BE2C (cell line): ENCODE data around the gene PRRT1.

Source experiments
- DNase-seq: peaks from one replicate; pipeline ENCODE4 v3.0.0-alpha.2; 2020
- H3K27me3 ChIP-seq: fragments of 250-450 bp; sonication (Bioruptor Pico); 2 replicates; pipeline ENCODE4 v1.5.1; 2020; ENCODE audit warnings: mild to moderate bottlenecking
- H3K36me3 ChIP-seq: fragments of 250-450 bp; sonication (Bioruptor Pico); 2 replicates; pipeline ENCODE4 v1.5.1; 2020; ENCODE audit warnings: mild to moderate bottlenecking
- H3K4me1 ChIP-seq: fragments of 250-450 bp; sonication (Bioruptor Pico); 2 replicates; pipeline ENCODE4 v1.5.1; 2020
- H3K4me3 ChIP-seq: 2 replicates; pipeline ENCODE4 v1.5.1; 2011; ENCODE audit warnings: low read depth, low read length
- H3K9me3 ChIP-seq: fragments of 250-450 bp; sonication (Bioruptor Pico); 2 replicates; pipeline ENCODE4 v1.5.1; 2020
- TF ChIP-seq, protein P1 (sequence below): IDR thresholded peaks from 2 replicates; pipeline ENCODE4 v1.5.1; 2012; ENCODE audit warnings: mild to moderate bottlenecking, low read depth, low read length

The PRRT1 gene

DNA sequence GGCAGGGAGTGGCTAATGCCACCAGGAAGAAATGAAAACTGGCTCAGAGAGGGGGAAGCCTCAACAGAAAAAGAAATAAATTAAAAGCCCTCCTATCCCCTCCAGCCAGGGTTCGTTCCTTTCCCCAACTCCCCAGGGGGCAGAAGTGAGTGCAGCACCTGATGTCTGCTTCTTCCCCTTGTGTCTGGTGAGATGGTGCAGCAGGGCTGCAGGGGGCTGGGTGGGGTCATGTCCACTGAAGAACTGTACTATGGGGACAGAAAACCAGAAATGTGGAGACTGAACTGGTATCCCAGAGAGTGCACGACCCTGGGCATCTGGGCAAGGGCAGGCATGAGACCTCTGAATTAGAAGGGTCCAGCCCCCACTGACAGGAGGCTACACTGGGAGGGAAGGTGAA is 16.6 kb upstream of the PRRT1 start:
- TF ChIP-seq, protein P1, sequence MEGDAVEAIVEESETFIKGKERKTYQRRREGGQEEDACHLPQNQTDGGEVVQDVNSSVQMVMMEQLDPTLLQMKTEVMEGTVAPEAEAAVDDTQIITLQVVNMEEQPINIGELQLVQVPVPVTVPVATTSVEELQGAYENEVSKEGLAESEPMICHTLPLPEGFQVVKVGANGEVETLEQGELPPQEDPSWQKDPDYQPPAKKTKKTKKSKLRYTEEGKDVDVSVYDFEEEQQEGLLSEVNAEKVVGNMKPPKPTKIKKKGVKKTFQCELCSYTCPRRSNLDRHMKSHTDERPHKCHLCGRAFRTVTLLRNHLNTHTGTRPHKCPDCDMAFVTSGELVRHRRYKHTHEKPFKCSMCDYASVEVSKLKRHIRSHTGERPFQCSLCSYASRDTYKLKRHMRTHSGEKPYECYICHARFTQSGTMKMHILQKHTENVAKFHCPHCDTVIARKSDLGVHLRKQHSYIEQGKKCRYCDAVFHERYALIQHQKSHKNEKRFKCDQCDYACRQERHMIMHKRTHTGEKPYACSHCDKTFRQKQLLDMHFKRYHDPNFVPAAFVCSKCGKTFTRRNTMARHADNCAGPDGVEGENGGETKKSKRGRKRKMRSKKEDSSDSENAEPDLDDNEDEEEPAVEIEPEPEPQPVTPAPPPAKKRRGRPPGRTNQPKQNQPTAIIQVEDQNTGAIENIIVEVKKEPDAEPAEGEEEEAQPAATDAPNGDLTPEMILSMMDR = no peak
- Histone ChIP-seq H3K9me3 (no peaks in the 10 kb centered on the region), H3K4me3 (no peak overlapping the region), H3K36me3 (peaks cover 47% of the 10 kb centered on the region), H3K27me3 (no peaks in the 10 kb centered on the region), H3K4me1 (no peaks in the 10 kb centered on the region)
- DNase-seq = no peak

DNA sequence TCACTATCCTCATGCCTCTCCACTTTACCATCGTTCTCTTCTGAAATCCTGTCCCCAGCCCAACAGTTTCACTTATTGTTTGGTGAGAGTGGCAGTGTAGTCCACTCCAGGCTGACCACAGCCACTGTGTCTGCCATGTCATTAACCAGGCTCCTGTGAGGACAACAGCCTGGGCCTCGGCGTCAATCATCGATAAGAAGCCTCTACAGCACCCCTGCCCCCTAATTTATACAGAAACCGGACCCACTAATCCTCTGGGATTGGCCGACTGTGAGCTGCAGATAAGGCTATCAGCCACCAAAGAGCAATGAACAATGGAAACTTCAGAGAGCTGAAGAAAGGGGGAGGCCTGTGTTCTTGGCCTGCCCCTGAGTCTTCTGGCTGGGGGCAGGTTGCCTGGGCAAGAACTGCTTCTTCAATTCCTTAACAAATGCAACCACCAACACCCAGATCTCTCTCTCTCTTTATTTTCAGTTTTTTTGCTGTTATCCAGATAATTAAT is 16.1 kb upstream of the PRRT1 start:
- Histone ChIP-seq H3K36me3 (peaks cover 47% of the 10 kb centered on the region), H3K9me3 (no peaks in the 10 kb centered on the region), H3K27me3 (no peaks in the 10 kb centered on the region), H3K4me3 (no peak overlapping the region), H3K4me1 (no peaks in the 10 kb centered on the region)
- DNase-seq = no peak
- TF ChIP-seq, protein P1 = no peak

- H3K4me3 ChIP-seq = no peak overlapping the region
- no peaks in the 10 kb centered on the region for H3K4me1 ChIP-seq
- H3K36me3 ChIP-seq = peaks cover 47% of the 10 kb centered on the region
- DNase-seq = no peak
- H3K27me3 ChIP-seq = no peaks in the 10 kb centered on the region
- TF ChIP-seq, protein P1 = no peak
- H3K9me3 ChIP-seq = no peaks in the 10 kb centered on the region
Observed at GRCh38 chr6:32167154-32167760, 15.5 kb upstream of the PRRT1 start.

DNA sequence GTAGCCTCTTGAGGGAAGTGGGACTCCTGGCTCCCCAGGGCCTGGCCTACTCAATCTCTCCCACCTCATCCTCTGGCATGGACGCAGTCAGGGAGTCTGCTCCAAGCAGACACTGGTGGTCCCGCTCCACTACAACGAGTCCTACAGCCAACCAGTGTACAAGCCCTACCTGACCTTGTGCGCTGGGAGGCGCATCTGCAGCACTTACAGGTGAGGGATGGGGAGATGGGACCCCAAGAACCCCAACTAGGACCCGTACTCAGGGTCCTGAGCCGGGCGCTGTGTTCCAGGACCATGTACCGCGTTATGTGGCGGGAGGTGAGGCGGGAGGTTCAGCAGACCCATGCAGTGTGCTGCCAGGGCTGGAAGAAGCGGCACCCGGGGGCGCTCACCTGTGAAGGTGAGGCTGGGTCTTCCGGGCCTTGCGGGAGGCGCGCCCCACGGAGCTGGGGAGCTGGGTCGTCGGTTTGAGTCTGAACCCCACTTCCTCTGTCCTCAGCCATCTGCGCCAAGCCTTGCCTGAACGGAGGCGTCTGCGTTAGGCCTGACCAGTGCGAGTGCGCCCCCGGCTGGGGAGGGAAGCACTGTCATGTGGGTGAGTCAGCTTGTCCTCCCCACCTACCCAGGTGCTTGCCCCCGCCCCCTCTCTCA is 14.8 kb upstream of the PRRT1 start:
- TF ChIP-seq, protein P1 = peak; percentile 8; the same call in 1 of the 2 replicates
- Histone ChIP-seq H3K9me3 (no peaks in the 10 kb centered on the region), H3K27me3 (no peaks in the 10 kb centered on the region), H3K4me3 (no peak overlapping the region), H3K4me1 (no peaks in the 10 kb centered on the region), H3K36me3 (peaks cover 47% of the 10 kb centered on the region)
- DNase-seq = peak; percentile 46

DNA sequence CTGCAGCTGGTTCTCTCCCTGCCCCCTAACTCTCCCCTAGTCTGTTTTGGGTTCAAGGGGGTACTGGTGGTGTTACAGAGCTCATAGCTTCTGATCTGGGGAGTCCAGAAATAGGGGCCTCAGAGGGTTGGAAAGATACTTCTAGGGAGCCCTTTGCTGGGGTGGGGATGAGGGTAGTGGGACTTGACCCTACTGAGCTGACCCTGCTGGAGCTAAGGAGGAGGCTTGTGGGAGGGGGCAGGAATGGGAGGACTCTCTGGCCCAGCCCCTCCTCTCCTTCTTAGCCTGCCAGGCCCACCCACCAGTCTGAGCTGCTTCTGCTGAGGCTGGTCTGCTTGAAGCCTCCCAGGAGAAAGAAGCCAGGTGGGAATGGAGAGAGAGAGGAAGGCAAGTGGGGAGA is 12.6 kb upstream of the PRRT1 start, which contains the start of gene EGFL8:
Gene EGFL8, plus strand, starts transcription at position 301 of the 400 bp plus-strand sequence. CDS start 1,571 bp downstream, outside the sequence.
- Histone ChIP-seq H3K4me1 (no peaks in the 10 kb centered on the region), H3K4me3 (no peak within 1 kb of the TSS), H3K9me3 (no peaks in the 10 kb centered on the region), H3K36me3 (peaks cover 29% of the 10 kb centered on the region), H3K27me3 (no peaks in the 10 kb centered on the region)
- no peak for DNase-seq
- TF ChIP-seq, protein P1 = no peak
